OCI-LY1 (cell line): ENCODE data around the gene GPR15.

Source experiments
- CTCF ChIP-seq: fragments of 200-600 bp; sonication (generic), shearing (Covaris generic); IDR thresholded peaks from 2 replicates; pipeline ENCODE4 v1.5.1; 2017; ENCODE audit warnings: mild to moderate bottlenecking, antibody characterized with exemption, low read length, moderate library complexity, mixed read lengths
- EZH2 ChIP-seq: fragments of 200-600 bp; sonication (generic), shearing (Covaris generic); IDR thresholded peaks from 2 replicates; pipeline ENCODE4 v1.8.0; 2017; ENCODE audit warnings: borderline replicate concordance, mixed run types, mild to moderate bottlenecking, antibody characterized with exemption, low read length, moderate library complexity, mixed read lengths

GRCh38 chr3:98565843-98566242 lies 34.1 kb downstream of the GPR15 start:
- no peak for TF ChIP-seq EZH2
- no peak for TF ChIP-seq CTCF
